Panc1 (cell line): ENCODE measurements around the gene PANX2. TPM values are rescaled to one million over a fixed set of nuclear protein-coding genes. Genes with fewer than 3 reads are reported as not detected.

ENCODE experiments used
- ATAC-seq: fragments of 200-7000 bp; cut with Tn5 transposase; 2 replicates; pipeline ENCODE4 v1.9.1; 2020; ENCODE audit warnings: mild to moderate bottlenecking, moderate library complexity
- BruUV-seq: library from RNA; stranded (reverse); fragments of 400-500 nt; replicated peaks from 2 replicates; lab custom pipeline; 2021; lab: Mats Ljungman, UMichigan
- CTCF ChIA-PET: fragments of 300-600 bp; sonication (Branson Sonifier 250); formaldehyde crosslinking; loops from one replicate; lab custom pipeline; 2022; ENCODE audit warnings: antibody characterized with exemption; lab: Charles Lee
- POLR2A ChIA-PET: fragments of 300-600 bp; sonication (Branson Sonifier 250); formaldehyde crosslinking; loops from one replicate; lab custom pipeline; 2022; ENCODE audit warnings: antibody characterized with exemption; lab: Charles Lee
- DNase-seq: peaks from one replicate; pipeline ENCODE4 v3.0.0-alpha.2; 2010; ENCODE audit warnings: low read depth, low spot score
- H3K27ac ChIP-seq: 2 replicates; pipeline ENCODE4 v1.5.1; 2011; ENCODE audit warnings: mild to moderate bottlenecking, low read length, inconsistent platforms
- H3K27me3 ChIP-seq: fragments of 200-500 bp; sonication (Bioruptor generic); 2 replicates; pipeline ENCODE4 v1.6.0; 2014; ENCODE audit warnings: low read length, inconsistent platforms; ENCODE audit not compliant: control insufficient read depth, insufficient read depth
- H3K36me3 ChIP-seq: fragments of 200-500 bp; sonication (Bioruptor generic); 2 replicates; pipeline ENCODE4 v1.5.1; 2014; ENCODE audit warnings: inconsistent platforms, mild to moderate bottlenecking, low read length, moderate library complexity; ENCODE audit not compliant: control insufficient read depth, insufficient read depth
- H3K4me1 ChIP-seq: 2 replicates; pipeline ENCODE4 v1.5.1; 2011; ENCODE audit warnings: inconsistent platforms, mild to moderate bottlenecking, low read length, moderate library complexity; ENCODE audit not compliant: control insufficient read depth, insufficient read depth
- H3K4me3 ChIP-seq, 2 experiments: 2 replicates each; pipeline ENCODE4 v1.5.1; 2011 to 2012; ENCODE audit warnings: low read depth in 2 of 2, low read length in 2 of 2, mild to moderate bottlenecking in 2 of 2, inconsistent platforms in 1 of 2, moderate library complexity in 1 of 2
- H3K9me3 ChIP-seq: fragments of 200-500 bp; sonication (Bioruptor generic); 2 replicates; pipeline ENCODE4 v1.5.1; 2014; ENCODE audit warnings: low read depth, mild to moderate bottlenecking, inconsistent platforms, low read length, moderate library complexity; ENCODE audit not compliant: control insufficient read depth, insufficient read depth
- CTCF ChIP-seq: fragments of 450-650 bp; IDR thresholded peaks from 2 replicates; pipeline ENCODE4 v1.5.1; 2017; ENCODE audit warnings: mild to moderate bottlenecking
- POLR2AphosphoS5 ChIP-seq: IDR thresholded peaks from 2 replicates; pipeline ENCODE4 v1.6.1; 2012; ENCODE audit warnings: mild to moderate bottlenecking, low read depth, low read length, moderate library complexity
- REST ChIP-seq, 2 experiments: IDR thresholded peaks; 2 replicates each; pipeline ENCODE4 v1.6.1; 2011 to 2012; ENCODE audit warnings: low read depth in 2 of 2, control low read depth in 1 of 2, low read length in 1 of 2, mild to moderate bottlenecking in 1 of 2, moderate library complexity in 1 of 2; ENCODE audit not compliant: insufficient read depth in 1 of 2
- SIN3A ChIP-seq: IDR thresholded peaks from 2 replicates; pipeline ENCODE4 v1.6.1; 2012; ENCODE audit warnings: low read depth, mild to moderate bottlenecking, low read length, moderate library complexity, borderline replicate concordance; ENCODE audit not compliant: insufficient read depth
- TCF7L2 ChIP-seq: IDR thresholded peaks from 2 replicates; pipeline ENCODE4 v1.6.1; 2011; ENCODE audit warnings: mild to moderate bottlenecking, low read depth, low read length, inconsistent platforms
- in situ Hi-C: cut with HindIII; loops from 2 replicates; pipeline ENCODE4 v1.10.0; 2016; ENCODE audit warnings: low sequenced_read_pairs, low pct_unique_long_range_greater_than_20kb
- intact Hi-C: fragments of 100-400 bp; cut with micrococcal nuclease; formaldehyde crosslinking; loops from one replicate; pipeline ENCODE4 v1.10.0; 2022; ENCODE audit not compliant: unreplicated experiment
- total RNA-seq: library from RNA; stranded (reverse); gene quantifications from one replicate; pipeline ENCODE4 v1.2.1, GENCODE V29; 2021; ENCODE audit not compliant: unreplicated experiment

Gene PANX2
- total RNA-seq, 1 experiment from 2014 or later, result 0.77 TPM

- Histone ChIP-seq H3K4me1 (peaks cover 27% of the 10 kb centered on the region), H3K27me3 (no peaks in the 10 kb centered on the region), H3K27ac (no peak overlapping the region), H3K9me3 (no peaks in the 10 kb centered on the region), H3K36me3 (no peaks in the 10 kb centered on the region), H3K4me3 (no peak overlapping the region)
- ChIA-PET POLR2A (no interaction called here), CTCF (no interaction called here)
- no TSS peak for BruUV-seq
- in situ Hi-C loops (no loop called here), intact Hi-C loops (loop anchor here (5.0 kb wide), 1 partner anchor 46 kb away; no protein-coding TSS in a partner anchor)
- no peak for ATAC-seq
- TF ChIP-seq TCF7L2, result no peak
- no peak for TF ChIP-seq REST (IDR thresholded peaks at IDR 0.05; ENCODE audit: insufficient read depth in 1 of 2, low read depth in 2 of 2, low read length in 1 of 2)
- TF ChIP-seq POLR2AphosphoS5, result no peak
- no peak for TF ChIP-seq SIN3A
- TF ChIP-seq CTCF, result no peak
- no peak for DNase-seq
Observed at GRCh38 chr22:50193621-50194020, 23.1 kb downstream of the PANX2 start.

- Histone ChIP-seq H3K4me1 (peaks cover 22% of the 10 kb centered on the region), H3K27me3 (no peaks in the 10 kb centered on the region), H3K27ac (no peak overlapping the region), H3K36me3 (no peaks in the 10 kb centered on the region), H3K9me3 (no peaks in the 10 kb centered on the region), H3K4me3 (no peak overlapping the region)
- CTCF ChIA-PET, result no interaction called here
- ATAC-seq (no peak), DNase-seq (no peak)
- POLR2A ChIA-PET, result no interaction called here
- no peak for TF ChIP-seq SIN3A
- no peak for TF ChIP-seq REST (IDR thresholded peaks at IDR 0.05; ENCODE audit: insufficient read depth in 1 of 2, low read depth in 2 of 2, low read length in 1 of 2)
- TF ChIP-seq POLR2AphosphoS5, result no peak
- TF ChIP-seq TCF7L2, result no peak
- no peak for TF ChIP-seq CTCF
- no TSS peak for BruUV-seq
- in situ Hi-C loops (no loop called here), intact Hi-C loops (loop anchor here (5.0 kb wide), 1 partner anchor 47 kb away; no protein-coding TSS in a partner anchor)
Observed at GRCh38 chr22:50194037-50194805, 23.7 kb downstream of the PANX2 start.
